GM23338 (cell line): ENCODE data around the gene ZP2.

ENCODE experiments used
- CREB1 ChIP-seq: fragments of 250-450 bp; sonication (Bioruptor Pico); IDR thresholded peaks from 2 replicates; pipeline ENCODE4 v1.5.0; 2020; ENCODE audit warnings: low read depth, mild to moderate bottlenecking, moderate library complexity
- EZH2 ChIP-seq: fragments of 200-600 bp; sonication (generic); IDR thresholded peaks from one replicate; pipeline ENCODE4 v1.8.0; 2017; ENCODE audit warnings: antibody characterized with exemption, mild to moderate bottlenecking, low read depth; ENCODE audit not compliant: unreplicated experiment
- EZH2phosphoT487 ChIP-seq: fragments of 200-600 bp; sonication (generic); IDR thresholded peaks from one replicate; pipeline ENCODE4 v1.8.1; 2018; ENCODE audit warnings: antibody characterized with exemption; ENCODE audit not compliant: unreplicated experiment
- JUNB ChIP-seq: IDR thresholded peaks from one replicate; pipeline ENCODE4 v1.6.1; 2016; ENCODE audit warnings: antibody characterized with exemption; ENCODE audit not compliant: unreplicated experiment
- NANOG ChIP-seq: IDR thresholded peaks from 2 replicates; pipeline ENCODE4 v1.6.1; 2016; ENCODE audit warnings: antibody characterized with exemption, borderline replicate concordance
- POLR2AphosphoS5 ChIP-seq: IDR thresholded peaks from 2 replicates; pipeline ENCODE4 v1.6.1; 2016; ENCODE audit warnings: antibody characterized with exemption, low read depth
- REST ChIP-seq: IDR thresholded peaks from one replicate; pipeline ENCODE4 v1.6.1; 2018; ENCODE audit warnings: antibody characterized with exemption; ENCODE audit not compliant: unreplicated experiment
- STAT1 ChIP-seq: IDR thresholded peaks from one replicate; pipeline ENCODE4 v1.6.1; 2016; ENCODE audit warnings: antibody characterized with exemption; ENCODE audit not compliant: unreplicated experiment
- ZNF114 ChIP-seq: fragments of 250-450 bp; sonication (Bioruptor Pico); IDR thresholded peaks from 2 replicates; pipeline ENCODE4 v1.5.0; 2020; ENCODE audit warnings: mild to moderate bottlenecking, moderate library complexity
- ZNF331 ChIP-seq: fragments of 250-450 bp; sonication (Bioruptor Pico); IDR thresholded peaks from 2 replicates; pipeline ENCODE4 v1.5.0; 2020; ENCODE audit warnings: low read depth, mild to moderate bottlenecking, moderate library complexity
- TF ChIP-seq, protein P1 (sequence below), 2 experiments: fragments of 200-600 bp in 1 of 2; sonication (generic) in 1 of 2; conservative IDR thresholded peaks; 2 replicates each; pipeline versions ENCODE4 v1.5.1 to v1.6.1; 2016 to 2017; ENCODE audit warnings: antibody characterized with exemption in 2 of 2, low read depth in 2 of 2, mild to moderate bottlenecking in 2 of 2, moderate library complexity in 1 of 2
- TF ChIP-seq, protein P2 (sequence below): IDR thresholded peaks from 2 replicates; pipeline ENCODE4 v1.6.1; 2016; ENCODE audit warnings: antibody characterized with exemption

DNA sequence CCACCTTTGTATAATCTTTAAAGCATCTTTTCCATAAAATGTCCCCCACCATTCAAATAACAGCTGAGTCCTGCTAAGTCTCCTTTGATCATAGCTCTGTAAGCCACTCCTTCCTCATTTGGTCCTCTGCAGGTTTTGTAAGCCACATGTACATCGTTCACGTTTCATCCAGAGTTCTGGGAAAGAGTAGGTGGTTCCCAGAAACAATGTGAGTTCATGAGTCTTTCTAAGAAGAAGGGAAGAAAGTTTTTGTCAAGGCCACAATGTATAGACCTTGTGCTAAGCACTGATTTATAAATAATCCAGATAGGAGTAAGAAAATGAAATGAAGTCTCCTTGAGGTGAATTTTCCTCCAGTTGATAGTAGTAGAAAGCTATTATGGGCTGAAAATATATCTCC lies 13.4 kb upstream of the ZP2 start:
- TF ChIP-seq EZH2: no peak
- TF ChIP-seq, protein P1, sequence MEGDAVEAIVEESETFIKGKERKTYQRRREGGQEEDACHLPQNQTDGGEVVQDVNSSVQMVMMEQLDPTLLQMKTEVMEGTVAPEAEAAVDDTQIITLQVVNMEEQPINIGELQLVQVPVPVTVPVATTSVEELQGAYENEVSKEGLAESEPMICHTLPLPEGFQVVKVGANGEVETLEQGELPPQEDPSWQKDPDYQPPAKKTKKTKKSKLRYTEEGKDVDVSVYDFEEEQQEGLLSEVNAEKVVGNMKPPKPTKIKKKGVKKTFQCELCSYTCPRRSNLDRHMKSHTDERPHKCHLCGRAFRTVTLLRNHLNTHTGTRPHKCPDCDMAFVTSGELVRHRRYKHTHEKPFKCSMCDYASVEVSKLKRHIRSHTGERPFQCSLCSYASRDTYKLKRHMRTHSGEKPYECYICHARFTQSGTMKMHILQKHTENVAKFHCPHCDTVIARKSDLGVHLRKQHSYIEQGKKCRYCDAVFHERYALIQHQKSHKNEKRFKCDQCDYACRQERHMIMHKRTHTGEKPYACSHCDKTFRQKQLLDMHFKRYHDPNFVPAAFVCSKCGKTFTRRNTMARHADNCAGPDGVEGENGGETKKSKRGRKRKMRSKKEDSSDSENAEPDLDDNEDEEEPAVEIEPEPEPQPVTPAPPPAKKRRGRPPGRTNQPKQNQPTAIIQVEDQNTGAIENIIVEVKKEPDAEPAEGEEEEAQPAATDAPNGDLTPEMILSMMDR (conservative IDR thresholded peaks at IDR 0.05; ENCODE audit: low read depth in 2 of 2): no peak
- TF ChIP-seq POLR2AphosphoS5: no peak
- TF ChIP-seq ZNF331 (CRISPR knock-in tag): no peak
- TF ChIP-seq, protein P2, sequence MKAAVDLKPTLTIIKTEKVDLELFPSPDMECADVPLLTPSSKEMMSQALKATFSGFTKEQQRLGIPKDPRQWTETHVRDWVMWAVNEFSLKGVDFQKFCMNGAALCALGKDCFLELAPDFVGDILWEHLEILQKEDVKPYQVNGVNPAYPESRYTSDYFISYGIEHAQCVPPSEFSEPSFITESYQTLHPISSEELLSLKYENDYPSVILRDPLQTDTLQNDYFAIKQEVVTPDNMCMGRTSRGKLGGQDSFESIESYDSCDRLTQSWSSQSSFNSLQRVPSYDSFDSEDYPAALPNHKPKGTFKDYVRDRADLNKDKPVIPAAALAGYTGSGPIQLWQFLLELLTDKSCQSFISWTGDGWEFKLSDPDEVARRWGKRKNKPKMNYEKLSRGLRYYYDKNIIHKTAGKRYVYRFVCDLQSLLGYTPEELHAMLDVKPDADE: no peak
- no peak for TF ChIP-seq ZNF114 (CRISPR knock-in tag)
- no peak for TF ChIP-seq STAT1
- TF ChIP-seq CREB1: no peak
- TF ChIP-seq REST: no peak
- TF ChIP-seq JUNB: no peak
- no peak for TF ChIP-seq EZH2phosphoT487
- TF ChIP-seq NANOG: no peak
